Airway epithelial cell (primary cell): ENCODE results near the gene PIM3. TPM values are rescaled to one million over a fixed set of nuclear protein-coding genes. Genes with fewer than 3 reads are reported as not detected.

Experiments used
- total RNA-seq: library from RNA; depleted of rRNA; stranded (reverse); fragments of >200 nt; gene quantifications from 2 replicates; pipeline ENCODE4 v1.2.3, GENCODE V29; 2015

PIM3 gene
- 81.5 and 89.4 TPM in 2 replicates for total RNA-seq

DNA sequence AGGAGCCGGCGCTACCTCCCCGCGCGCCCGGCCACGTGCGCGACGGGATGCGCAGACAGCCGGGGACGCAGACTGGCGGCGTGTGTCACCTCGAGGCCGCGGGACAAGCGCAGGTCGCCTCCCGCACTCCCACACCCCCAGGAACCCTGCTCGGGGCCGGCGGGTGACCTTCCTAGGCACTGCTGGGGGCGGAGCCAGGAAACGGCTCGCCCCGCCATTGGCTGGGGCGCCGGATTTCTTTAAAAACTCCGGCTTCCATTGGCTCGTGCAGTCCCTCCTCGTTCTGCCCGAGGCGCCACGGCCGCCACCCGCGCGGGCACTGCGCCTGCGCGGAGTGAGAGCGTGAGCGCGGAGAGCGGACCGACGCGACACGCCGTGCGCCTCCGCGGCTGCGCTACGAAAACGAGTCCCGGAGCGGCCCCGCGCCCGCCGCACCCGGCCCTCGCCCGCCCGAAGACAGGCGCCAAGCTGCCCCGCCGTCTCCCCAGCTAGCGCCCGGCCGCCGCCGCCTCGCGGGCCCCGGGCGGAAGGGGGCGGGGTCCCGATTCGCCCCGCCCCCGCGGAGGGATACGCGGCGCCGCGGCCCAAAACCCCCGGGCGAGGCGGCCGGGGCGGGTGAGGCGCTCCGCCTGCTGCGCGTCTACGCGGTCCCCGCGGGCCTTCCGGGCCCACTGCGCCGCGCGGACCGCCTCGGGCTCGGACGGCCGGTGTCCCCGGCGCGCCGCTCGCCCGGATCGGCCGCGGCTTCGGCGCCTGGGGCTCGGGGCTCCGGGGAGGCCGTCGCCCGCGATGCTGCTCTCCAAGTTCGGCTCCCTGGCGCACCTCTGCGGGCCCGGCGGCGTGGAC is at the start of gene PIM3:
Gene PIM3 (plus strand): TSS at position 614 of the 846 bp plus-strand sequence. CDS start 176 bp downstream, at position 790.

DNA sequence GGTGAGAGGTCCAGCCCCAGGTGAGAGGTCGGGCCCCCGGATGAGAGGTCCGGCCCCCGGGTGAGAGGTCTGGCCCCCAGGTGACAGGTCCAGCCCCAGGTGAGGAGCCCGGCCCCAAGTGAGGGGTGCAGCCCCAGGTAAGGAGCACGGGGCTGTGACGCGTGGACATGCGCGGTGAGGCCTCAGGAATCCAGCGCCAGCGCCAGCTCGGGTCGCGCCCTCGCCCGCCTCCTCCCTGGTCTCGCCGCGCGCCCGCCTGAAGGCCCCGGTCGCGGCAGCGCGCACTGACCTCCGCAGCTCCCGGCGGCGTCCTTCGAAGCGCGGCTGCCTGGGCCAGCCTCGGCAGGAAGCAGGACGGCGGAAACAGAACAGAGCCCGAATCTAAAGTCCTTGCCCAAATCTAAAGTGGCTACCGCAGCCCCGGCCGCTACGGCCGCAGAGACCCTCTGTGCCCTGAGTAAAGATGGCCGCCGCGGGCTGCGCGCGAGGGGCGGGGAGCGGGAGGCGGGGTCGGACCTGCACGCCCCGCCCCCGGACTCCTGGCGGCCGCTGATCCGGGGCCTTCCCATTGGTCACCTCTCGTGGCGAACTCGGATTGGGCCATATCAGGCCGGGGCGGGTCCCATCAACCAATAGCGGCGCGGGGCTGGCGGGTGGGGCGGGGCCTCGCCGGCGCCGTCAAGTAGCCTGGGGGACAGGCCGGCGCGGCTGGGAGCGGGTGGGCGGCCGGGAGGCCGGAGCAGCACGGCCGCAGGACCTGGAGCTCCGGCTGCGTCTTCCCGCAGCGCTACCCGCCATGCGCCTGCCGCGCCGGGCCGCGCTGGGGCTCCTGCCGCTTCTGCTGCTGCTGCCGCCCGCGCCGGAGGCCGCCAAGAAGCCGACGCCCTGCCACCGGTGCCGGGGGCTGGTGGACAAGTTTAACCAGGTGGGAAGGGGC is 42.3 kb upstream of the PIM3 start, which contains the start of the genes ALG12 and CRELD2:
Gene ALG12 (minus strand): TSS at position 465 of the 937 bp plus-strand sequence. CDS start 4,673 bp downstream, outside the sequence.
Gene CRELD2 (plus strand): TSS at position 661 of the 937 bp plus-strand sequence. CDS start 136 bp downstream, at position 797.

DNA sequence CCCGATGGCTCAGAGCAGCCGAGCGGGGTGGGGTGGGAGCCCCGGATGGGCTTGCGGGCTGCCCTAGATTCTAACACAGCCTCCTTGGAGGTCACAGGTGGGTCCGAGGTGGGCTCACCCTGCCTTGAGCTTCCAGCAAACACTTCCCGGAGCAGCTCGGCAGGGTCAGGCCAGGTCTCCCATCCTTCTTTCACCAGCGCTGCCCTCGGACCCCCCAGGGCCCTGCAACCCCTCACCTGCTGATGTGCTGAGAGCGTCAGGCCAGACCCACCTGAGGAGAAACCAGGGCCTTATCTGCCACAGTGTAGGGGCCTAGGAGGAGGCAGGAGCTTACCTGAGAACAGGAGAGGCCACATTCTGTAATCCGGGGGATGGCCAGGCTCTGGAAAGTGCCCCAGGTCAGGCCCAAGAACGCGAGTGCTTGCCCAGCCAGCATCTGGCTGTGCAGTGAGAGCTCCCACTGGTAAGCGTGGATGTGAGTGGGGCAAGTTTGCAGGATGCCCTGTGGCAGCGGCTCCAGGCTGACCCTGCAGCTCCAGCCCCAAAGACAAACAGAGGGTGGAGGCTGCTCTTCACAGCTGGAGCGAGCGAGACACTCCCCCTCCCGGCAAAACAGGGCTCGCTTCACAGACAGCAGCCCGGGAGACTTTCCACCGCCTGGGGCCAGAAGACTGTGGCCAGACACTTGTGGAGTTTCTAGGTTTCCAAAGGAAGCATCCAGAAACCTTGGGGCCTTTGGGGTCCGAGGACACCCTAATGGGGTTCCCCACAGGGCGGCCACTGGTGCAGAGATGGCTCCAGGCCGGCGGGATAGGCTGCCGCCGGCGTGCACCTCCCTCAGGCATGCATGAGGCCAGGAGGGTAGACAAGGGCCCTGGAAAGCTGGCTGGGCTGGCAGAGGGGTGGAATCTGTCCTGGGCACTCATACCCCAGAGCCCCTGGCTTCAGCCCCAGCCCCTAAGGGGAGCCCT is 51.9 kb downstream of the PIM3 start, which contains the start of gene IL17REL:
Gene IL17REL (minus strand): TSS at position 555 of the 971 bp plus-strand sequence. CDS start 119 bp downstream, at position 436.

Other genes with a start within 250 kb of the PIM3 start
- 23.3 and 30.3 TPM in 2 replicates for gene BRD1, start 132.9 kb upstream of the PIM3 start, total RNA-seq
- 14.1 and 17.5 TPM in 2 replicates for gene ZBED4, start 106.9 kb upstream of the PIM3 start, total RNA-seq
- gene ALG12, start 42.3 kb upstream of the PIM3 start, total RNA-seq = 16.9 and 23.2 TPM in 2 replicates
- 53.0 and 79.7 TPM in 2 replicates for gene CRELD2, start 42.1 kb upstream of the PIM3 start, total RNA-seq
- gene IL17REL, start 52.0 kb downstream of the PIM3 start, total RNA-seq = not detected in 2 replicates
- not detected in 2 replicates for gene TTLL8, start 97.5 kb downstream of the PIM3 start, total RNA-seq
- gene MLC1, start 124.7 kb downstream of the PIM3 start, total RNA-seq = 0.37 TPM in 1 of 2 replicates, not detected in the other
- 0.07 and 0.98 TPM in 2 replicates for gene MOV10L1, start 129.2 kb downstream of the PIM3 start, total RNA-seq
- 0.46 and 0.71 TPM in 2 replicates for gene PANX2, start 210.0 kb downstream of the PIM3 start, total RNA-seq
- 54.1 and 59.9 TPM in 2 replicates for gene TRABD, start 225.1 kb downstream of the PIM3 start, total RNA-seq
- gene SELENOO, start 240.2 kb downstream of the PIM3 start, total RNA-seq = 54.4 and 60.5 TPM in 2 replicates